ENCODE results near the gene GFER.

DNA sequence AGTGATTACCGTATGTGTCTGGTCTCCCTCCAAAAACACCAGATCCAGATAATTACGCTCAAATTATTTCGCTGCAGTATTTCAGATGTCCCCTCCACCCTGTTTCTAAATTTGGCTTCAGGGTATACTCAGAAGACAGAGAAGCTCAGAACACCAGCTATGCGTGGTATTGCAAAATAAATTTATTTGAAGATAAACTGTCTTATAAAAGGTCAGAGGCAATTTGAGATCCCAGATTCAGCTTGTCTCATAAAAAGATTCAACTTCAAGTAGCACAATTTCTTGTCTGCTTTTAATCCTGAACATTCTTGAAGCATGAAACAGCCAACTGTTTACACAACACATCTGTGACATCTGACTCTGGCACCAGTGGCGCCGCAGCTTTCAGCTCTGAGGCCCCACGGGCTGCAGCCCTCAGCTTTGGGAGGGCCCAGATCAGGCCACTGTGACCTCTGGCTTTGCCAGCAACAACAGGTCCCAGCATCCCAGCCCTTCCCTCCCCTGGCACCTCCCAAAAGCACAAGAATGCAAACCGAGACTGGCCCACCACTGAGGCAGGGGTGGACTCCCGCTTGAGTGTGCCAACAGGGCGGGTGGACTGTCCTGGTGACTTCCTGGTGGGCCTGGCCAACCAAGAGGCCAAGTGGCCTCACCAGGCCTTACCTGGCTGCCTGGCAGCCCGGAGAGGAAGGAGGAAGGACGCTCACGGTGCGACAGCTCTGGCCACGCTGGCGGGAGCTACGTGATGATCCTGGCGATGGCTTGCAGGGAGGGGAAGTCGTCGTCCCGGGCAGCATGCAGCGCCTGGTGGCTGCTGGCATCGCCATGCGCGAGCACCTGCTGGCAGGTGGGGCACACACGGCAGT lies 13.7 kb downstream of the GFER start:
- TF ChIP-seq NR3C1 (CRISPR knock-in tag; conservative IDR thresholded peaks at IDR 0.05; ENCODE audit: low read depth) (no peak), TEAD1 (CRISPR knock-in tag; IDR thresholded peaks at IDR 0.05) (no peak), JUN (CRISPR knock-in tag; IDR thresholded peaks at IDR 0.05) (no peak), ETV6 (CRISPR knock-in tag; IDR thresholded peaks at IDR 0.05) (no peak), ELF4 (CRISPR knock-in tag; IDR thresholded peaks at IDR 0.05; ENCODE audit: low read depth) (no peak), SMAD3 (CRISPR knock-in tag; IDR thresholded peaks at IDR 0.05; ENCODE audit: borderline replicate concordance) (no peak)
- TF ChIP-seq, protein P1, sequence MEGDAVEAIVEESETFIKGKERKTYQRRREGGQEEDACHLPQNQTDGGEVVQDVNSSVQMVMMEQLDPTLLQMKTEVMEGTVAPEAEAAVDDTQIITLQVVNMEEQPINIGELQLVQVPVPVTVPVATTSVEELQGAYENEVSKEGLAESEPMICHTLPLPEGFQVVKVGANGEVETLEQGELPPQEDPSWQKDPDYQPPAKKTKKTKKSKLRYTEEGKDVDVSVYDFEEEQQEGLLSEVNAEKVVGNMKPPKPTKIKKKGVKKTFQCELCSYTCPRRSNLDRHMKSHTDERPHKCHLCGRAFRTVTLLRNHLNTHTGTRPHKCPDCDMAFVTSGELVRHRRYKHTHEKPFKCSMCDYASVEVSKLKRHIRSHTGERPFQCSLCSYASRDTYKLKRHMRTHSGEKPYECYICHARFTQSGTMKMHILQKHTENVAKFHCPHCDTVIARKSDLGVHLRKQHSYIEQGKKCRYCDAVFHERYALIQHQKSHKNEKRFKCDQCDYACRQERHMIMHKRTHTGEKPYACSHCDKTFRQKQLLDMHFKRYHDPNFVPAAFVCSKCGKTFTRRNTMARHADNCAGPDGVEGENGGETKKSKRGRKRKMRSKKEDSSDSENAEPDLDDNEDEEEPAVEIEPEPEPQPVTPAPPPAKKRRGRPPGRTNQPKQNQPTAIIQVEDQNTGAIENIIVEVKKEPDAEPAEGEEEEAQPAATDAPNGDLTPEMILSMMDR (IDR thresholded peaks at IDR 0.05): no peak
- TF ChIP-seq, protein P2, sequence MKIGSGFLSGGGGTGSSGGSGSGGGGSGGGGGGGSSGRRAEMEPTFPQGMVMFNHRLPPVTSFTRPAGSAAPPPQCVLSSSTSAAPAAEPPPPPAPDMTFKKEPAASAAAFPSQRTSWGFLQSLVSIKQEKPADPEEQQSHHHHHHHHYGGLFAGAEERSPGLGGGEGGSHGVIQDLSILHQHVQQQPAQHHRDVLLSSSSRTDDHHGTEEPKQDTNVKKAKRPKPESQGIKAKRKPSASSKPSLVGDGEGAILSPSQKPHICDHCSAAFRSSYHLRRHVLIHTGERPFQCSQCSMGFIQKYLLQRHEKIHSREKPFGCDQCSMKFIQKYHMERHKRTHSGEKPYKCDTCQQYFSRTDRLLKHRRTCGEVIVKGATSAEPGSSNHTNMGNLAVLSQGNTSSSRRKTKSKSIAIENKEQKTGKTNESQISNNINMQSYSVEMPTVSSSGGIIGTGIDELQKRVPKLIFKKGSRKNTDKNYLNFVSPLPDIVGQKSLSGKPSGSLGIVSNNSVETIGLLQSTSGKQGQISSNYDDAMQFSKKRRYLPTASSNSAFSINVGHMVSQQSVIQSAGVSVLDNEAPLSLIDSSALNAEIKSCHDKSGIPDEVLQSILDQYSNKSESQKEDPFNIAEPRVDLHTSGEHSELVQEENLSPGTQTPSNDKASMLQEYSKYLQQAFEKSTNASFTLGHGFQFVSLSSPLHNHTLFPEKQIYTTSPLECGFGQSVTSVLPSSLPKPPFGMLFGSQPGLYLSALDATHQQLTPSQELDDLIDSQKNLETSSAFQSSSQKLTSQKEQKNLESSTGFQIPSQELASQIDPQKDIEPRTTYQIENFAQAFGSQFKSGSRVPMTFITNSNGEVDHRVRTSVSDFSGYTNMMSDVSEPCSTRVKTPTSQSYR (CRISPR knock-in tag; IDR thresholded peaks at IDR 0.05): no peak
- TF ChIP-seq, protein P3, sequence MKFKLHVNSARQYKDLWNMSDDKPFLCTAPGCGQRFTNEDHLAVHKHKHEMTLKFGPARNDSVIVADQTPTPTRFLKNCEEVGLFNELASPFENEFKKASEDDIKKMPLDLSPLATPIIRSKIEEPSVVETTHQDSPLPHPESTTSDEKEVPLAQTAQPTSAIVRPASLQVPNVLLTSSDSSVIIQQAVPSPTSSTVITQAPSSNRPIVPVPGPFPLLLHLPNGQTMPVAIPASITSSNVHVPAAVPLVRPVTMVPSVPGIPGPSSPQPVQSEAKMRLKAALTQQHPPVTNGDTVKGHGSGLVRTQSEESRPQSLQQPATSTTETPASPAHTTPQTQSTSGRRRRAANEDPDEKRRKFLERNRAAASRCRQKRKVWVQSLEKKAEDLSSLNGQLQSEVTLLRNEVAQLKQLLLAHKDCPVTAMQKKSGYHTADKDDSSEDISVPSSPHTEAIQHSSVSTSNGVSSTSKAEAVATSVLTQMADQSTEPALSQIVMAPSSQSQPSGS (CRISPR knock-in tag; IDR thresholded peaks at IDR 0.05; ENCODE audit: borderline replicate concordance, low read depth): no peak
- TF ChIP-seq, protein P4, sequence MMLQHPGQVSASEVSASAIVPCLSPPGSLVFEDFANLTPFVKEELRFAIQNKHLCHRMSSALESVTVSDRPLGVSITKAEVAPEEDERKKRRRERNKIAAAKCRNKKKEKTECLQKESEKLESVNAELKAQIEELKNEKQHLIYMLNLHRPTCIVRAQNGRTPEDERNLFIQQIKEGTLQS (CRISPR knock-in tag; conservative IDR thresholded peaks at IDR 0.05): no peak
